ENCODE results near the gene SCN1A. TPM values are rescaled to one million over a fixed set of nuclear protein-coding genes. Genes with fewer than 3 reads are reported as not detected.

The SCN1A gene
- total and polyA plus RNA-seq, 2 experiments from 2014 or later: 1.2 to 1.3 TPM

DNA sequence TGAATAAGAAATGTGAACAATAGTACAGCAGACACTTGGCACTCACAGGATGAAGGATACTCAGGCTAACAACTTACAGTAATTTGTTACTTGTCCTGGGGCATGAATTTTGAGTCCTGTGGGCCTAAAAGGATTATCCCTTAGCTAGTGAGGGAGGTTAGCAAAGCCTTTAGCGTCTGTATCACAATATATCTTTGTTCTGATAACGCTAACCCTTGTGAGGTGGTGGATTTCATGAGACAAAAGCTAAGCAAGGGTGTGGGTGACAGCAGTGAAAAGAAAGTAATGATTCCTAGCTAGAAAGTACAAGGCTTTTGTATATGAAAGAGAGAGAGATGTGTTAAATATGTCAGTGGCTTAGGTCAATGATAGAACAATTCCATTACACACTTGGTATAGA lies 127.4 kb downstream of the SCN1A start (continued):
- TF ChIP-seq EZH2phosphoT487 (IDR thresholded peaks at IDR 0.05; ENCODE audit: unreplicated experiment): no peak
- no peak for TF ChIP-seq STAT1 (IDR thresholded peaks at IDR 0.05; ENCODE audit: unreplicated experiment)

DNA sequence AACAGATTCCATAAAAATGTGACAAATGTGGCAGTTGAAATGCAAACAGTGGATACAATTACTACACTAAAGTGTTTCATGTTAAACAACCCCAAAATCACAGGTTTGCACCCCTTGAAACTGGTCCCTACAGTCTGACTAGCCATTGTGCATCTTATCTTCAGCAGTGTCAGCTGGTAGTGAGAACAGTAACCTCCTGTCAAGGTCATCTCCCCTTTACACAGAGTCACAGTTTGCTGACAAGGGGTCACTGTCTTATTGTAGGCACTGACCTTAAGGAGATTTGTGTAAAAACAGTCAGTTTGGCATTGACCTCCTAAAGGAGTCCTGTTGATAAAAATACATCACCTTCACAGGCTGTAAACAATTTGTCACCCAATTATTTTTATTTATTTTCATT lies 137.0 kb downstream of the SCN1A start:
- H3K4me2 ChIP-seq: no peak overlapping the region
- Mint-ChIP-seq H3K4me3 (no peak overlapping the region), H3K36me3 (ENCODE audit: low read depth) (no peaks in the 10 kb centered on the region), H3K9me3 (no peaks in the 10 kb centered on the region), H3K27me3 (ENCODE audit: insufficient read depth, low read depth, poor library complexity) (no peaks in the 10 kb centered on the region), H3K4me1 (peaks cover 5% of the 10 kb centered on the region; the same call in 2 of the 3 replicates), H3K27ac (no peak overlapping the region)
- no peaks in the 10 kb centered on the region for H4K20me1 ChIP-seq (replicated peaks; ENCODE audit: insufficient read depth)
- H3K79me2 ChIP-seq (replicated peaks; ENCODE audit: insufficient read depth): no peaks in the 10 kb centered on the region
- no peak overlapping the region for H3K27ac ChIP-seq (ENCODE audit: low read depth)
- DNase-seq (ENCODE audit: low spot score): no peak
- no peaks in the 10 kb centered on the region for H3K4me1 ChIP-seq (ENCODE audit: insufficient read depth)
- TF ChIP-seq EZH2phosphoT487 (IDR thresholded peaks at IDR 0.05; ENCODE audit: unreplicated experiment) (no peak), ZNF114 (CRISPR knock-in tag; IDR thresholded peaks at IDR 0.05) (no peak), EZH2 (IDR thresholded peaks at IDR 0.05; ENCODE audit: low read depth, unreplicated experiment) (no peak), NANOG (IDR thresholded peaks at IDR 0.05; ENCODE audit: borderline replicate concordance) (no peak), CREB1 (CRISPR knock-in tag; IDR thresholded peaks at IDR 0.05; ENCODE audit: low read depth) (no peak)
- TF ChIP-seq, protein P1, sequence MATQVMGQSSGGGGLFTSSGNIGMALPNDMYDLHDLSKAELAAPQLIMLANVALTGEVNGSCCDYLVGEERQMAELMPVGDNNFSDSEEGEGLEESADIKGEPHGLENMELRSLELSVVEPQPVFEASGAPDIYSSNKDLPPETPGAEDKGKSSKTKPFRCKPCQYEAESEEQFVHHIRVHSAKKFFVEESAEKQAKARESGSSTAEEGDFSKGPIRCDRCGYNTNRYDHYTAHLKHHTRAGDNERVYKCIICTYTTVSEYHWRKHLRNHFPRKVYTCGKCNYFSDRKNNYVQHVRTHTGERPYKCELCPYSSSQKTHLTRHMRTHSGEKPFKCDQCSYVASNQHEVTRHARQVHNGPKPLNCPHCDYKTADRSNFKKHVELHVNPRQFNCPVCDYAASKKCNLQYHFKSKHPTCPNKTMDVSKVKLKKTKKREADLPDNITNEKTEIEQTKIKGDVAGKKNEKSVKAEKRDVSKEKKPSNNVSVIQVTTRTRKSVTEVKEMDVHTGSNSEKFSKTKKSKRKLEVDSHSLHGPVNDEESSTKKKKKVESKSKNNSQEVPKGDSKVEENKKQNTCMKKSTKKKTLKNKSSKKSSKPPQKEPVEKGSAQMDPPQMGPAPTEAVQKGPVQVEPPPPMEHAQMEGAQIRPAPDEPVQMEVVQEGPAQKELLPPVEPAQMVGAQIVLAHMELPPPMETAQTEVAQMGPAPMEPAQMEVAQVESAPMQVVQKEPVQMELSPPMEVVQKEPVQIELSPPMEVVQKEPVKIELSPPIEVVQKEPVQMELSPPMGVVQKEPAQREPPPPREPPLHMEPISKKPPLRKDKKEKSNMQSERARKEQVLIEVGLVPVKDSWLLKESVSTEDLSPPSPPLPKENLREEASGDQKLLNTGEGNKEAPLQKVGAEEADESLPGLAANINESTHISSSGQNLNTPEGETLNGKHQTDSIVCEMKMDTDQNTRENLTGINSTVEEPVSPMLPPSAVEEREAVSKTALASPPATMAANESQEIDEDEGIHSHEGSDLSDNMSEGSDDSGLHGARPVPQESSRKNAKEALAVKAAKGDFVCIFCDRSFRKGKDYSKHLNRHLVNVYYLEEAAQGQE (IDR thresholded peaks at IDR 0.05; ENCODE audit: unreplicated experiment): no peak
- no peak for ATAC-seq
- no peaks in the 10 kb centered on the region for H3K9me2 ChIP-seq (ENCODE audit: insufficient read depth)
- no peaks in the 10 kb centered on the region for H3K36me3 ChIP-seq (ENCODE audit: insufficient read depth)
- no peaks in the 10 kb centered on the region for H3K27me3 ChIP-seq (ENCODE audit: insufficient read depth)
- no peaks in the 10 kb centered on the region for H3F3A ChIP-seq (replicated peaks; ENCODE audit: low read depth)
- no peak overlapping the region for H3K4me3 ChIP-seq
- H2AFZ ChIP-seq: no peak overlapping the region

DNA sequence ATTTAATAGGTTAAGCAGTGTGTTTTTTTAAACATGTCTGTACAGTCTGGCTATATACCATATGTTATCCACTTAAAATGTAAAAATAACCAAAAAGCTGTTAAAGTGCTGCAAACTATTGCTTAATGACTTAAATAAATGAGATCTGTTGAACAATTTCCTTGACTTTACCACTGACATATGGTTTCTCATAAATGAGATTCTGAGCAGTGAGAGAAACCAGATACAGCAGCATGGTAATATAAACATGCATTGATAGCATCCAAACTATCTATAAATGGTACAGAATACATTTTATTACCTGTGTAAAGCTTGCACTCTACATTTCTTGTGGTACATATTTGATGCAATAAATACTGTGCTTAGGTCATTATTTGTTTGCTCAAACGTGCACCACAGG lies 138.0 kb downstream of the SCN1A start:
- no peak overlapping the region for H3K4me3 Mint-ChIP-seq

More for the DNA sequence above, 138.0 kb downstream of the SCN1A start:
- no peak overlapping the region for H3K27ac Mint-ChIP-seq
- H3K4me3 ChIP-seq: no peak overlapping the region
- no peaks in the 10 kb centered on the region for H3K79me2 ChIP-seq (replicated peaks; ENCODE audit: insufficient read depth)
- no peak overlapping the region for H3K27ac ChIP-seq (ENCODE audit: low read depth)
- H3K4me1 ChIP-seq (ENCODE audit: insufficient read depth): no peaks in the 10 kb centered on the region
- DNase-seq (ENCODE audit: low spot score) (no peak), ATAC-seq (no peak)
- peaks cover 2% of the 10 kb centered on the region for H3K27me3 Mint-ChIP-seq (ENCODE audit: insufficient read depth, low read depth, poor library complexity)
- no peaks in the 10 kb centered on the region for H3K9me2 ChIP-seq (ENCODE audit: insufficient read depth)
- no peaks in the 10 kb centered on the region for H3K36me3 Mint-ChIP-seq (ENCODE audit: low read depth)
- H4K20me1 ChIP-seq (replicated peaks; ENCODE audit: insufficient read depth): no peaks in the 10 kb centered on the region
- H3K4me2 ChIP-seq: no peak overlapping the region
- H3F3A ChIP-seq (replicated peaks; ENCODE audit: low read depth): no peaks in the 10 kb centered on the region
- H3K4me1 Mint-ChIP-seq: peaks cover 5% of the 10 kb centered on the region; the same call in 2 of the 3 replicates
- H3K27me3 ChIP-seq (ENCODE audit: insufficient read depth): no peaks in the 10 kb centered on the region
- H3K9me3 Mint-ChIP-seq: no peaks in the 10 kb centered on the region
- no peak overlapping the region for H2AFZ ChIP-seq
- no peak for TF ChIP-seq ZNF331 (CRISPR knock-in tag; IDR thresholded peaks at IDR 0.05; ENCODE audit: low read depth)
- TF ChIP-seq, protein P2, sequence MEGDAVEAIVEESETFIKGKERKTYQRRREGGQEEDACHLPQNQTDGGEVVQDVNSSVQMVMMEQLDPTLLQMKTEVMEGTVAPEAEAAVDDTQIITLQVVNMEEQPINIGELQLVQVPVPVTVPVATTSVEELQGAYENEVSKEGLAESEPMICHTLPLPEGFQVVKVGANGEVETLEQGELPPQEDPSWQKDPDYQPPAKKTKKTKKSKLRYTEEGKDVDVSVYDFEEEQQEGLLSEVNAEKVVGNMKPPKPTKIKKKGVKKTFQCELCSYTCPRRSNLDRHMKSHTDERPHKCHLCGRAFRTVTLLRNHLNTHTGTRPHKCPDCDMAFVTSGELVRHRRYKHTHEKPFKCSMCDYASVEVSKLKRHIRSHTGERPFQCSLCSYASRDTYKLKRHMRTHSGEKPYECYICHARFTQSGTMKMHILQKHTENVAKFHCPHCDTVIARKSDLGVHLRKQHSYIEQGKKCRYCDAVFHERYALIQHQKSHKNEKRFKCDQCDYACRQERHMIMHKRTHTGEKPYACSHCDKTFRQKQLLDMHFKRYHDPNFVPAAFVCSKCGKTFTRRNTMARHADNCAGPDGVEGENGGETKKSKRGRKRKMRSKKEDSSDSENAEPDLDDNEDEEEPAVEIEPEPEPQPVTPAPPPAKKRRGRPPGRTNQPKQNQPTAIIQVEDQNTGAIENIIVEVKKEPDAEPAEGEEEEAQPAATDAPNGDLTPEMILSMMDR (conservative IDR thresholded peaks at IDR 0.05; ENCODE audit: low read depth in 2 of 2): no peak
- H3K36me3 ChIP-seq (ENCODE audit: insufficient read depth): no peaks in the 10 kb centered on the region

All from GM23338 (cell line).